Measurements from ENCODE around the gene PTPRR.

- TF ChIP-seq JUND (IDR thresholded peaks at IDR 0.05) (no peak), SP1 (IDR thresholded peaks at IDR 0.05) (no peak), REST (IDR thresholded peaks at IDR 0.05) (no peak), CTCF (IDR thresholded peaks at IDR 0.05; ENCODE audit: low read depth, low read length, missing input control) (no peak), MAX (IDR thresholded peaks at IDR 0.05) (no peak), RXRA (IDR thresholded peaks at IDR 0.05) (no peak), GABPA (IDR thresholded peaks at IDR 0.05 in 1 of 2, conservative IDR thresholded peaks at IDR 0.05 in 1 of 2) (no peak), TAF1 (conservative IDR thresholded peaks at IDR 0.05) (no peak), YY1 (IDR thresholded peaks at IDR 0.05) (no peak), HNF4A (conservative IDR thresholded peaks at IDR 0.05) (no peak), EGR1 (IDR thresholded peaks at IDR 0.05; ENCODE audit: low read depth in 2 of 2) (no peak)
These were observed 43.6 kb downstream of the PTPRR start for GRCh38 chr12:70876952-70877351.

Data from liver (tissue), 3 donors.